Transverse colon (tissue), 4 donors: Measurements from ENCODE around the gene ARL4A. TPM values are rescaled to one million over a fixed set of nuclear protein-coding genes. Genes with fewer than 3 reads are reported as not detected.

ENCODE experiments used
- DNase-seq: peaks from one replicate; pipeline ENCODE4 v3.0.0-alpha.2; 2019
- H3K27ac ChIP-seq, 4 donors: fragments of 200-600 bp; sonication (generic); 2 replicates each; pipeline ENCODE4 v1.5.1; 2016 to 2018; ENCODE audit warnings: inconsistent platforms in 4 of 4
- H3K27me3 ChIP-seq: fragments of 200-600 bp; sonication (generic); 2 replicates; pipeline ENCODE4 v1.5.1; 2017; ENCODE audit warnings: inconsistent platforms
- H3K36me3 ChIP-seq, 4 donors: fragments of 200-600 bp; sonication (generic); 2 replicates each; pipeline ENCODE4 v1.5.1; 2017 to 2019; ENCODE audit warnings: inconsistent platforms in 4 of 4
- H3K4me1 ChIP-seq, 4 donors: fragments of 200-600 bp; sonication (generic); 2 replicates each; pipeline ENCODE4 v1.5.1; 2017 to 2020; ENCODE audit warnings: inconsistent platforms in 4 of 4
- H3K4me3 ChIP-seq, 4 donors: fragments of 200-600 bp; sonication (generic); 1 replicate in 1 of 4; 2 replicates in 3 of 4; pipeline versions ENCODE4 v1.5.1 to v1.6.1; 2017 to 2019; ENCODE audit warnings: inconsistent platforms in 4 of 4
- H3K9me3 ChIP-seq, 2 donors: fragments of 200-600 bp; sonication (generic); 2 replicates each; pipeline ENCODE4 v1.5.1; 2017 to 2019; ENCODE audit warnings: inconsistent platforms in 2 of 2
- EP300 ChIP-seq: sonication (generic); formaldehyde crosslinking; IDR thresholded peaks from one replicate; pipeline ENCODE4 v1.6.1; 2017; ENCODE audit warnings: antibody characterized with exemption, low read depth
- POLR2A ChIP-seq: fragments of 450-650 bp; IDR thresholded peaks from one replicate; pipeline ENCODE4 v1.6.1; 2016; ENCODE audit warnings: antibody characterized with exemption, mild to moderate bottlenecking, moderate library complexity
- POLR2AphosphoS5 ChIP-seq, 3 donors: sonication (generic); formaldehyde crosslinking; IDR thresholded peaks; one replicate each; pipeline ENCODE4 v1.6.1; 2016; ENCODE audit warnings: antibody characterized with exemption in 3 of 3
- WGBS, 2 donors: methylation state at CpG; one replicate each; pipeline ENCODE4 v1.1.5; 2018; ENCODE audit warnings: low coverage in 1 of 2; 5-methylcytosine and 5-hydroxymethylcytosine counted together
- in situ Hi-C, 4 donors: fragments of 200-750 bp; cut with MboI; loops; one replicate each; pipeline versions ENCODE4 v1.15.0 to v1.15.1; 2017; ENCODE audit warnings: low sequenced_read_pairs in 3 of 4, low pct_ligation_motif_present in 1 of 4, low pct_unique_long_range_greater_than_20kb in 1 of 4
- intact Hi-C: fragments of 100-400 bp; cut with DNase I; formaldehyde crosslinking; loops from one replicate; pipeline ENCODE4 v1.15.1; 2023; ENCODE audit warnings: low total_unique reads
- total RNA-seq, 4 donors: library from RNA; depleted of rRNA; stranded (reverse); fragments of >200 nt; gene quantifications; one replicate each; pipeline ENCODE4 v1.1.0, GENCODE V29; 2016
- TF ChIP-seq, protein P1 (sequence below), 5 experiments: fragments of 200-600 bp in 3 of 5; fragments of 450-650 bp in 2 of 5; sonication (generic) in 3 of 5; IDR thresholded peaks; 1 replicate in 2 of 5; 2 replicates in 3 of 5; pipeline ENCODE4 v1.5.1; 2016 to 2017; ENCODE audit warnings: antibody characterized with exemption in 5 of 5, inconsistent platforms in 3 of 5, mild to moderate bottlenecking in 2 of 5, moderate library complexity in 1 of 5

The ARL4A gene
- total RNA-seq, 4 donors from 2014 or later = 10.5 to 135 (median 74.9) TPM

GRCh38 chr7:12722636-12723605 lies 35.5 kb downstream of the ARL4A start:
- Histone ChIP-seq H3K4me1 (peaks cover 6 to 26% (median 9%) of the 10 kb centered on the region in 4 donors), H3K27ac (no peak overlapping the region), H3K36me3 (no peaks in the 10 kb centered on the region), H3K4me3 (no peak overlapping the region), H3K9me3 (no peaks in the 10 kb centered on the region), H3K27me3 (no peaks in the 10 kb centered on the region)
- TF ChIP-seq POLR2AphosphoS5 (IDR thresholded peaks at IDR 0.05) (no peak), POLR2A (no peak)
- TF ChIP-seq, protein P1, sequence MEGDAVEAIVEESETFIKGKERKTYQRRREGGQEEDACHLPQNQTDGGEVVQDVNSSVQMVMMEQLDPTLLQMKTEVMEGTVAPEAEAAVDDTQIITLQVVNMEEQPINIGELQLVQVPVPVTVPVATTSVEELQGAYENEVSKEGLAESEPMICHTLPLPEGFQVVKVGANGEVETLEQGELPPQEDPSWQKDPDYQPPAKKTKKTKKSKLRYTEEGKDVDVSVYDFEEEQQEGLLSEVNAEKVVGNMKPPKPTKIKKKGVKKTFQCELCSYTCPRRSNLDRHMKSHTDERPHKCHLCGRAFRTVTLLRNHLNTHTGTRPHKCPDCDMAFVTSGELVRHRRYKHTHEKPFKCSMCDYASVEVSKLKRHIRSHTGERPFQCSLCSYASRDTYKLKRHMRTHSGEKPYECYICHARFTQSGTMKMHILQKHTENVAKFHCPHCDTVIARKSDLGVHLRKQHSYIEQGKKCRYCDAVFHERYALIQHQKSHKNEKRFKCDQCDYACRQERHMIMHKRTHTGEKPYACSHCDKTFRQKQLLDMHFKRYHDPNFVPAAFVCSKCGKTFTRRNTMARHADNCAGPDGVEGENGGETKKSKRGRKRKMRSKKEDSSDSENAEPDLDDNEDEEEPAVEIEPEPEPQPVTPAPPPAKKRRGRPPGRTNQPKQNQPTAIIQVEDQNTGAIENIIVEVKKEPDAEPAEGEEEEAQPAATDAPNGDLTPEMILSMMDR (IDR thresholded peaks at IDR 0.05) = no peak
- intact Hi-C loops (no loop called here), in situ Hi-C loops (no loop called here)
- DNase-seq = no peak
- WGBS, 2 donors = 58 to 73% methylated on average over 4 of the region's 4 CpGs

DNA sequence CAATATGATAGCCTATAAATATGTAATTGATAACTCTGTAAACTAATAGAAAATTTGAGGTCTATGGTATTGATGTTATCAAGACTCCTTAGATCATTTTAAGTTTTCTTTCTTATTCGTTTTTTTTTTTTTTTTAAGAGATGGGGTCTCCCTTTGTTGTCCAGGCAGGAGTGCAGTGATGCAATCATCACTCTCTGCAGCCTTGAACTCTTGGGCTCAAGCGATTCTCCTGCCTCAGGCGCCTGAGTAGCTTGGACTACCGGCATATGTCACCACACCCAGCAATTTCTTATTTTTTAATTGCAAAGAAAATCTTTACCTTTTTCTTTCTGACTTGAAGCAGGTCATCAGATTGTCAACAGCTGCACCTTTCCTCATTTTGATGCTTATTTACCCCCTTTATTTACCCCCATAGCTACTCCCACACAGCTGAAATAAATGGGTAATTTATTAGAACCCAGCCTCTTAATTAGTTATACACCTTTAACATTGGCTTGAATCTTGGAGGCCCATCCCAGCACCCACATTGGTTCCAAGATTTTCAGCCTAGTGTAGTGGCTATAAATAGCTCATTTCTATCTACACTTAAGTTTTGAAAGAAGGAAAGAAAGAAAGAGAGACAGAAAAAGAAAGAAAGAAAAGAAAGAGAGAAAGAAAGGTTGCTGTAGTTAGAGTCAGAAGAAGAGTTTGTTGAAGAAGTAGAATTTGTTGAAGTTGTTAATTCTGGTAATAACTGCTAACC lies 38.3 kb downstream of the ARL4A start:
- TF ChIP-seq EP300 (no peak), POLR2AphosphoS5 (IDR thresholded peaks at IDR 0.05) (no peak), POLR2A (no peak)
- TF ChIP-seq, protein P1 (IDR thresholded peaks at IDR 0.05) = no peak
- H3K27ac ChIP-seq = no peak overlapping the region
- WGBS, 2 donors = 78 to 80% methylated on average over 4 of the region's 4 CpGs
- no peak overlapping the region for H3K4me3 ChIP-seq
- no peak for DNase-seq
- H3K9me3 ChIP-seq = no peaks in the 10 kb centered on the region
- peaks cover 0 to 21% (median 0%) of the 10 kb centered on the region in 4 donors for H3K4me1 ChIP-seq
- no peaks in the 10 kb centered on the region for H3K36me3 ChIP-seq
- in situ Hi-C loops = no loop called here
- intact Hi-C loops = loop anchor here (5.0 kb wide), 1 partner anchor 153 kb away; the partner anchor contains the start of gene SCIN
- H3K27me3 ChIP-seq = no peaks in the 10 kb centered on the region

DNA sequence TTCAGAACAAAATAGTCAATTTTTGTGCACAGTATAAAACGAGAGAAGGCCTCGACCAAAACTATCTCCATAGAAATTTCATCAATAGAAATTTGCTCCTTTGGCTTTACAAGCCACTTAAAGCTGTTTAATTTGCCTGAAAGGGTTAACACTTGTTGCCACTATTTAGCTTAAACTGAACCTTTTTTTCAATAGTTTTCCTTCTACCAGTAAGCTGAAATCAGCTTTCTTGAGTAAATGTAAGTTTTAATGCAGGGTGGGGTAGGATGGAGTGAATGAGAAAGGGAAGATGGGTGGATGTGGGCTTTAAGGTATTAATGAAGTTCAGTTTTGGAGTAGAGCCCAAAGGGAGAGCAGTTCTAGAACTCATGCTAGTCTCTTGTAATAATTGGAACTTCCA lies 39.5 kb downstream of the ARL4A start:
- H3K27ac ChIP-seq = no peak overlapping the region
- in situ Hi-C loops = no loop called here
- H3K27me3 ChIP-seq = no peaks in the 10 kb centered on the region
- DNase-seq = no peak
- peaks cover 0 to 24% (median 0%) of the 10 kb centered on the region in 4 donors for H3K4me1 ChIP-seq
- H3K4me3 ChIP-seq = no peak overlapping the region
- no peaks in the 10 kb centered on the region for H3K36me3 ChIP-seq
- no peaks in the 10 kb centered on the region for H3K9me3 ChIP-seq
- intact Hi-C loops = loop anchor here (5.0 kb wide), 1 partner anchor 155 kb away; the partner anchor contains the start of gene SCIN
- no peak for TF ChIP-seq POLR2AphosphoS5 (IDR thresholded peaks at IDR 0.05)
- no peak for TF ChIP-seq EP300
- TF ChIP-seq POLR2A = no peak
- TF ChIP-seq, protein P1 (IDR thresholded peaks at IDR 0.05) = no peak
- 73 to 82% methylated on average over 2 of the region's 2 CpGs for WGBS, 2 donors
